T-cell (primary cell): Measurements from ENCODE around the gene C9orf72. TPM values are rescaled to one million over a fixed set of nuclear protein-coding genes. Genes with fewer than 3 reads are reported as not detected.

Experiments used
- ATAC-seq, 4 experiments: fragments of 200-7000 bp in 3 of 4; fragments of 150-1000 bp in 1 of 4; cut with Tn5 transposase; replicated peaks in 1 of 4; 1 replicate in 3 of 4; 2 replicates in 1 of 4; pipeline ENCODE4 v1.10.0; 2021; ENCODE audit warnings: moderate library complexity in 3 of 4, mild to moderate bottlenecking in 2 of 4, moderate number of reproducible peaks in 1 of 4
- CTCF ChIA-PET, 2 donors: fragments of 300-600 bp; sonication (Branson Sonifier 250); formaldehyde crosslinking; loops; one replicate each; lab custom pipeline; 2022; ENCODE audit warnings: antibody characterized with exemption in 2 of 2; lab: Charles Lee
- POLR2A ChIA-PET, 2 donors: fragments of 300-600 bp; sonication (Branson Sonifier 250); formaldehyde crosslinking; loops; one replicate each; lab custom pipeline; 2022; ENCODE audit warnings: antibody characterized with exemption in 2 of 2; lab: Charles Lee
- DNase-seq, 35 experiments: peaks; one replicate each; pipeline versions ENCODE4 v3.0.0 to v3.0.0-alpha.2; 2013 to 2023
- H3K27ac ChIP-seq: one replicate; pipeline ENCODE4 v1.5.1; 2013; ENCODE audit warnings: low read length
- H3K27me3 ChIP-seq, 2 experiments: replicated peaks in 1 of 2; 1 replicate in 1 of 2; 2 replicates in 1 of 2; pipeline versions ENCODE4 v1.6.1 to v1.7.0; 2013; ENCODE audit warnings: low read length in 1 of 2, mixed read lengths in 1 of 2; ENCODE audit not compliant: control insufficient read depth in 2 of 2, insufficient read depth in 2 of 2; ENCODE audit errors: extremely low read depth in 1 of 2
- H3K36me3 ChIP-seq, 2 donors: 1 replicate in 1 of 2; 2 replicates in 1 of 2; pipeline versions ENCODE4 v1.6.1 to v1.7.0; 2013; ENCODE audit warnings: low read length in 1 of 2; ENCODE audit not compliant: control insufficient read depth in 2 of 2, insufficient read depth in 1 of 2; ENCODE audit errors: extremely low read depth in 1 of 2
- H3K4me1 ChIP-seq, 2 experiments: 1 replicate in 1 of 2; 2 replicates in 1 of 2; pipeline versions ENCODE4 v1.6.1 to v1.7.0; 2013; ENCODE audit warnings: low read length in 2 of 2, mixed read lengths in 1 of 2; ENCODE audit not compliant: insufficient read depth in 2 of 2, control insufficient read depth in 1 of 2; ENCODE audit errors: extremely low read depth in 1 of 2
- H3K4me3 ChIP-seq, 2 donors: 1 replicate in 1 of 2; 2 replicates in 1 of 2; pipeline versions ENCODE4 v1.5.1 to v1.7.0; 2013; ENCODE audit warnings: mild to moderate bottlenecking in 2 of 2, low read length in 1 of 2, moderate library complexity in 1 of 2; ENCODE audit not compliant: control insufficient read depth in 1 of 2; ENCODE audit errors: extremely low read depth in 1 of 2
- H3K9me3 ChIP-seq: 2 replicates; pipeline ENCODE4 v1.7.0; 2013
- H3K27ac Mint-ChIP-seq, 2 donors: one replicate each; pipeline ENCODE4 v1.8.0; 2020 to 2021; ENCODE audit warnings: mild to moderate bottlenecking in 2 of 2, mixed read lengths in 2 of 2
- H3K27me3 Mint-ChIP-seq, 2 donors: one replicate each; pipeline ENCODE4 v1.8.0; 2021 to 2022; ENCODE audit warnings: mixed read lengths in 2 of 2
- H3K36me3 Mint-ChIP-seq: one replicate; pipeline ENCODE4 v1.8.0; 2021; ENCODE audit warnings: mixed read lengths
- H3K4me1 Mint-ChIP-seq, 3 donors: one replicate each; pipeline ENCODE4 v1.8.0; 2020 to 2022; ENCODE audit warnings: mixed read lengths in 3 of 3, mild to moderate bottlenecking in 1 of 3
- H3K4me3 Mint-ChIP-seq, 3 donors: one replicate each; pipeline ENCODE4 v1.8.0; 2020 to 2022; ENCODE audit warnings: mild to moderate bottlenecking in 3 of 3, mixed read lengths in 3 of 3, moderate library complexity in 3 of 3
- H3K9me3 Mint-ChIP-seq, 3 donors: one replicate each; pipeline ENCODE4 v1.8.0; 2020 to 2022; ENCODE audit warnings: mixed read lengths in 3 of 3
- WGBS: methylation state at CpG from one replicate; pipeline ENCODE4 v1.1.5; 2013; ENCODE audit warnings: missing lambda C conversion rate; ENCODE audit not compliant: insufficient coverage; 5-methylcytosine and 5-hydroxymethylcytosine counted together
- total RNA-seq, 35 experiments: library from RNA in 6 of 35; stranded (reverse) in 6 of 35; fragments of 120-200 nt in 1 of 35; gene quantifications; one replicate each; pipeline versions ENCODE4 v1.2.1 to v1.2.4 and lab custom pipeline; 2013 to 2026

The C9orf72 gene
- total RNA-seq, 5 donors from 2014 or later (not counting 1 experiment from before 2014, with no cell fraction given), result 17.8 to 29.3 (median 20.6) TPM

GRCh38 chr9:27599102-27599869 is 26.0 kb upstream of the C9orf72 start:
- H3K4me1 ChIP-seq, result no peaks in the 10 kb centered on the region
- Mint-ChIP-seq H3K27me3 (peaks cover 4 to 12% of the 10 kb centered on the region in 2 donors), H3K27ac (no peak overlapping the region), H3K4me1 (no peaks in the 10 kb centered on the region), H3K36me3 (no peaks in the 10 kb centered on the region), H3K4me3 (no peak overlapping the region), H3K9me3 (no peaks in the 10 kb centered on the region)
- no peak overlapping the region for H3K4me3 ChIP-seq
- H3K27me3 ChIP-seq, result no peaks in the 10 kb centered on the region
- no peak for DNase-seq
- ATAC-seq, result no peak
- H3K27ac ChIP-seq, result no peak overlapping the region
- H3K9me3 ChIP-seq, result no peaks in the 10 kb centered on the region
- WGBS, result no CpG with 5 or more reads among the region's 6 CpGs
- CTCF ChIA-PET, result interaction anchor here in 1 of 2 donors (0.6 to 0.7 kb wide), 2 partner anchors 69 to 1349 kb away, joined by 4 to 10 read pairs; no protein-coding TSS in a partner anchor
- POLR2A ChIA-PET, result interaction anchor here in 1 of 2 donors (0.6 kb wide), 1 partner anchor 58 kb away, joined by 6 read pairs; no protein-coding TSS in a partner anchor
- H3K36me3 ChIP-seq, result no peaks in the 10 kb centered on the region

DNA sequence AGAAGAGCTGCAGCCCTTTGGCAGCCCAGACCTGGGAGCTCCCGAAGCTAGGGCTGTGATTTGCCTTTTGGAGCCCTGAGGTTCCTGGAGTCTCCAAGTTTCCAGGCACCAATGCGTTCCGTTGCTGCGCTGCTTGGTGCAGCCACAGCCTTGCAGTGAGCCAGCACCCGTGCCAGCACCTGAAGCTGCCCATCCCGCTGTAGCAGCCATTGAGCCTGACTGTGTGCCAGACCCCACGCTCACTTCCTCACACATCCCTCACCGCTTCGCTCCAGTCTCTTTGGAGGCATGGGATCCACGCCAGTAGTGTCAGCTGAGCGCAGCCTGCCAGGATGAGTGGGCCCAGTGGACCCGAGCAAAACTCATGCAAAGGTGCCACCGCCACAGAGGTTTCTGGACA is 22.5 kb upstream of the C9orf72 start:
- H3K27me3 Mint-ChIP-seq, result peaks cover 5 to 14% of the 10 kb centered on the region in 2 donors
- no peak overlapping the region for H3K4me3 Mint-ChIP-seq
- no peak overlapping the region for H3K27ac ChIP-seq
- ATAC-seq (no peak), DNase-seq (no peak)
- no peak overlapping the region for H3K4me3 ChIP-seq
- no peak overlapping the region for H3K27ac Mint-ChIP-seq
- no peaks in the 10 kb centered on the region for H3K4me1 Mint-ChIP-seq
- H3K27me3 ChIP-seq, result no peaks in the 10 kb centered on the region
- POLR2A ChIA-PET, result no interaction called here
- no peaks in the 10 kb centered on the region for H3K4me1 ChIP-seq
- CTCF ChIA-PET, result no interaction called here
- H3K36me3 ChIP-seq, result no peaks in the 10 kb centered on the region
- H3K9me3 Mint-ChIP-seq, result no peaks in the 10 kb centered on the region
- H3K9me3 ChIP-seq, result no peaks in the 10 kb centered on the region
- no peaks in the 10 kb centered on the region for H3K36me3 Mint-ChIP-seq
- WGBS, result 86% methylated on average over 11 of the region's 13 CpGs

DNA sequence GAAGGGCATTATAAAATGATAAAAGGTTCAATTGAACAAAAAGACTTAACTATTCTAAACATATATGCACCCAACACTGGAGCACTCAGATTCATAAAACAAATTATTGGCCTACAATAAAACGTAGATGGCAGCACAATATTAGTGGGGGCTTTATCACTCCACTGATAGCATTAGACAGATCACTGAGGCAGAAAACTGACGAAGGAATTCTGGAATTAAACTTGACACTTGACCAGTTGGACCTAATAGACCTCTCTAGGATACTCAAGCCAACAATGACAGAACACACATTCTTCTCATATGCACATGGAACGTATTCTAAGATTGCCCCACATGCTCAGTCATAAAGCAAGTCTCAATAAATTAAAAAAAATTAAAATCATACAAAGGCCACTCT is 18.4 kb upstream of the C9orf72 start:
- DNase-seq, result no peak
- ChIA-PET POLR2A (no interaction called here), CTCF (no interaction called here)
- Mint-ChIP-seq H3K9me3 (peaks cover 0 to 4% (median 0%) of the 10 kb centered on the region in 3 donors), H3K4me3 (no peak overlapping the region), H3K4me1 (no peaks in the 10 kb centered on the region), H3K27me3 (peaks cover 26 to 31% of the 10 kb centered on the region in 2 donors), H3K36me3 (peaks cover 3% of the 10 kb centered on the region), H3K27ac (no peak overlapping the region)
- no peak for ATAC-seq
- Histone ChIP-seq H3K27ac (no peak overlapping the region), H3K36me3 (no peaks in the 10 kb centered on the region), H3K4me3 (no peak overlapping the region), H3K4me1 (no peaks in the 10 kb centered on the region), H3K27me3 (peaks cover 0 to 13% of the 10 kb centered on the region in 2 experiments), H3K9me3 (no peaks in the 10 kb centered on the region)
- WGBS, result 67% methylated on average over 3 of the region's 3 CpGs

GRCh38 chr9:27591093-27591492 is 17.8 kb upstream of the C9orf72 start:
- ChIA-PET POLR2A (no interaction called here), CTCF (no interaction called here)
- Histone ChIP-seq H3K36me3 (no peaks in the 10 kb centered on the region), H3K4me1 (no peaks in the 10 kb centered on the region), H3K9me3 (no peaks in the 10 kb centered on the region), H3K27ac (no peak overlapping the region), H3K27me3 (peaks cover 0 to 13% of the 10 kb centered on the region in 2 experiments), H3K4me3 (no peak overlapping the region)
- peaks cover 0 to 4% (median 0%) of the 10 kb centered on the region in 3 donors for H3K9me3 Mint-ChIP-seq
- peaks cover 28 to 33% of the 10 kb centered on the region in 2 donors for H3K27me3 Mint-ChIP-seq
- H3K4me3 Mint-ChIP-seq, result no peak overlapping the region
- ATAC-seq (no peak), DNase-seq (no peak)
- H3K27ac Mint-ChIP-seq, result no peak overlapping the region
- H3K4me1 Mint-ChIP-seq, result no peaks in the 10 kb centered on the region
- peaks cover 3% of the 10 kb centered on the region for H3K36me3 Mint-ChIP-seq
- 100% methylated on average over 1 of the region's 2 CpGs for WGBS

- peaks cover 3% of the 10 kb centered on the region for H3K36me3 Mint-ChIP-seq
- Histone ChIP-seq H3K4me1 (no peaks in the 10 kb centered on the region), H3K9me3 (no peaks in the 10 kb centered on the region), H3K4me3 (no peak overlapping the region), H3K36me3 (no peaks in the 10 kb centered on the region), H3K27me3 (peaks cover 0 to 13% of the 10 kb centered on the region in 2 experiments), H3K27ac (no peak overlapping the region)
- DNase-seq (no peak), ATAC-seq (no peak)
- H3K27ac Mint-ChIP-seq, result no peak overlapping the region
- ChIA-PET CTCF (no interaction called here), POLR2A (no interaction called here)
- no peaks in the 10 kb centered on the region for H3K4me1 Mint-ChIP-seq
- no peak overlapping the region for H3K4me3 Mint-ChIP-seq
- peaks cover 0 to 4% (median 0%) of the 10 kb centered on the region in 3 donors for H3K9me3 Mint-ChIP-seq
- peaks cover 28 to 33% of the 10 kb centered on the region in 2 donors for H3K27me3 Mint-ChIP-seq
Observed at GRCh38 chr9:27590651-27591050, 17.4 kb upstream of the C9orf72 start.

DNA sequence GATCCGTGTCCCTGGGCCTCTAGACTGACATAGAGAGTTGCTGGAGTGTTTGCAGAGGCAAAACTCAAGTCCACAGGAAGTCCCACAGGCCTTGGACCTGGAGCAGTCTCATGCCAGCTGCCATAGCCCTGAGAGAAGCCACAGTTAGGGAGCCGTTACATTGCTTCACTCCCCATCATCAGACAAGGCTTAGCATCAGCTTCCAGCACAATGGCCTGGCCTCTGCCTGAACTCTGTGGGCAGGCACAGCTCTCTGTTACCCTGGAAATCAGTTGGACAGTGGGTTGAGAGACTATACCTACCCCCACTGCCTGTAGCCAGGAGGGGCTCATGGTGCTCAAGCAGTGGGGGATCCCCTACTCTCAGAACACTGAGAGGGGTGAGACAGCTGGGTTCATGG is 16.2 kb upstream of the C9orf72 start:
- ChIA-PET POLR2A (no interaction called here), CTCF (no interaction called here)
- Mint-ChIP-seq H3K4me3 (no peak overlapping the region), H3K4me1 (no peaks in the 10 kb centered on the region), H3K27ac (no peak overlapping the region), H3K27me3 (peaks cover 28 to 37% of the 10 kb centered on the region in 2 donors), H3K36me3 (peaks cover 3% of the 10 kb centered on the region), H3K9me3 (peaks cover 0 to 4% (median 0%) of the 10 kb centered on the region in 3 donors)
- ATAC-seq (no peak), DNase-seq (no peak)
- no peak overlapping the region for H3K27ac ChIP-seq
- no CpG with 5 or more reads among the region's 2 CpGs for WGBS
- no peaks in the 10 kb centered on the region for H3K4me1 ChIP-seq
- no peaks in the 10 kb centered on the region for H3K9me3 ChIP-seq
- H3K27me3 ChIP-seq, result peaks cover 0 to 13% of the 10 kb centered on the region in 2 experiments
- H3K4me3 ChIP-seq, result no peak overlapping the region
- H3K36me3 ChIP-seq, result no peaks in the 10 kb centered on the region
